NT2/D1 (cell line): ENCODE measurements around the gene KIF3A.
A peak's percentile ranks its signal among the peaks of the same experiment; 100 is the strongest.

Experiments used
- DNase-seq: peaks from one replicate; pipeline ENCODE4 v3.0.0-alpha.2; 2011; ENCODE audit warnings: low read depth, low spot score
- H3K27me3 ChIP-seq: 2 replicates; pipeline ENCODE4 v1.6.0; 2011; ENCODE audit warnings: mild to moderate bottlenecking; ENCODE audit not compliant: insufficient read length, insufficient read depth
- H3K36me3 ChIP-seq: 2 replicates; pipeline ENCODE4 v1.6.1; 2011; ENCODE audit warnings: mild to moderate bottlenecking, low read length, mixed read lengths; ENCODE audit not compliant: insufficient read depth, insufficient read length
- H3K4me1 ChIP-seq: 2 replicates; pipeline ENCODE4 v1.5.1; 2011; ENCODE audit not compliant: insufficient read depth, insufficient read length
- H3K4me3 ChIP-seq: 2 replicates; pipeline ENCODE4 v1.5.1; 2011; ENCODE audit warnings: low read depth; ENCODE audit not compliant: insufficient read length
- H3K9ac ChIP-seq: 2 replicates; pipeline ENCODE4 v1.6.0; 2011; ENCODE audit warnings: low read depth; ENCODE audit not compliant: insufficient read length
- H3K9me3 ChIP-seq: 2 replicates; pipeline ENCODE4 v1.5.1; 2011; ENCODE audit warnings: mild to moderate bottlenecking, low read length; ENCODE audit not compliant: insufficient read depth
- SUZ12 ChIP-seq: IDR thresholded peaks from 2 replicates; pipeline ENCODE4 v1.6.1; 2011; ENCODE audit not compliant: insufficient read length, insufficient read depth; ENCODE audit errors: extremely low read depth
- YY1 ChIP-seq: IDR thresholded peaks from 2 replicates; pipeline ENCODE4 v1.6.1; 2011; ENCODE audit not compliant: insufficient read length, insufficient read depth
- ZNF274 ChIP-seq: IDR thresholded peaks from 2 replicates; pipeline ENCODE4 v1.6.1; 2011; ENCODE audit warnings: mild to moderate bottlenecking, low read depth, low read length

KIF3A gene

GRCh38 chr5:132736853-132737833 lies at the start of gene KIF3A:
Gene KIF3A, minus strand, starts transcription at chr5:132737546. Its CDS starts 127 bp downstream, at chr5:132737419.
- TF ChIP-seq ZNF274 (no peak), SUZ12 (no peak), YY1 (no peak)
- Histone ChIP-seq H3K4me1 (no peaks in the 10 kb centered on the region), H3K36me3 (peaks cover 4% of the 10 kb centered on the region), H3K4me3 (peak within 1 kb of the TSS; percentile 69), H3K27me3 (peaks cover 9% of the 10 kb centered on the region), H3K9ac (peak within 1 kb of the TSS; percentile 80), H3K9me3 (no peaks in the 10 kb centered on the region; the same call in 1 of the 2 replicates)
- DNase-seq: peak; percentile 88

GRCh38 chr5:132787076-132787475 lies 49.7 kb upstream of the KIF3A start:
- DNase-seq: no peak
- Histone ChIP-seq H3K36me3 (no peaks in the 10 kb centered on the region), H3K27me3 (no peaks in the 10 kb centered on the region), H3K4me3 (no peak overlapping the region), H3K9me3 (no peaks in the 10 kb centered on the region), H3K4me1 (peaks cover 5% of the 10 kb centered on the region), H3K9ac (no peak overlapping the region)
- TF ChIP-seq SUZ12 (no peak), YY1 (no peak), ZNF274 (no peak)

DNA sequence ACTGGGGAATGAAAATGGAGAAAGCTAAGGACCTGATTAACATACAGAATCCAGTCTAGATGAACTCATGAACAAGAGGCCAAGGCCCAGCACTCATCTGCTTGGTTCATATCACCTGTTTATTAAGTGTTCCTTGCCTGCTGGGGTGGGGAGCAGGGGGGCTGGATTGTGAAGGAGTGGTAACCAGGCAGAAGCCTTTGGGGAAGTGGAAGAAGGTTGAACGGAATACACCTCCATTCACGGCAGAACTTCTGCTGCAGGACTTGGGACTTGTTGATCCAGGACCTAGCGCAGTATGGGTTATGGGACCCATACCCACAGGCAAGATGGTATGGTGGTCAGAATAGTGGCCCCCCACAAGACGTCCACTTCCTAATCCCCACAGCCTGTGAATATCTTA lies 48.5 kb upstream of the KIF3A start:
- Histone ChIP-seq H3K36me3 (no peaks in the 10 kb centered on the region), H3K27me3 (no peaks in the 10 kb centered on the region), H3K4me3 (no peak overlapping the region), H3K4me1 (peaks cover 5% of the 10 kb centered on the region), H3K9ac (no peak overlapping the region), H3K9me3 (no peaks in the 10 kb centered on the region)
- DNase-seq: no peak
- TF ChIP-seq YY1 (no peak), ZNF274 (no peak), SUZ12 (no peak)

GRCh38 chr5:132785365-132785764 lies 48.0 kb upstream of the KIF3A start:
- TF ChIP-seq YY1 (no peak), SUZ12 (no peak), ZNF274 (no peak)
- H3K36me3 ChIP-seq: no peaks in the 10 kb centered on the region
- no peak for DNase-seq

GRCh38 chr5:132782101-132782500 lies 44.8 kb upstream of the KIF3A start:
- Histone ChIP-seq H3K4me3 (no peak overlapping the region), H3K27me3 (peaks cover 21% of the 10 kb centered on the region), H3K36me3 (no peaks in the 10 kb centered on the region), H3K9ac (no peak overlapping the region), H3K9me3 (no peaks in the 10 kb centered on the region), H3K4me1 (no peaks in the 10 kb centered on the region)
- TF ChIP-seq YY1 (no peak), ZNF274 (no peak), SUZ12 (no peak)
- no peak for DNase-seq

More at GRCh38 chr5:132785365-132785764, 48.0 kb upstream of the KIF3A start:
- no peaks in the 10 kb centered on the region for H3K27me3 ChIP-seq
- H3K9ac ChIP-seq: no peak overlapping the region
- H3K4me1 ChIP-seq: peaks cover 5% of the 10 kb centered on the region
- no peak overlapping the region for H3K4me3 ChIP-seq
- H3K9me3 ChIP-seq: no peaks in the 10 kb centered on the region

GRCh38 chr5:132781029-132781428 lies 43.7 kb upstream of the KIF3A start:
- no peaks in the 10 kb centered on the region for H3K4me1 ChIP-seq
- H3K9ac ChIP-seq: no peak overlapping the region
- H3K9me3 ChIP-seq: no peaks in the 10 kb centered on the region
- TF ChIP-seq ZNF274 (no peak), SUZ12 (no peak), YY1 (no peak)
- peaks cover 28% of the 10 kb centered on the region for H3K27me3 ChIP-seq
- no peak for DNase-seq
- no peak overlapping the region for H3K4me3 ChIP-seq
- no peaks in the 10 kb centered on the region for H3K36me3 ChIP-seq

DNA sequence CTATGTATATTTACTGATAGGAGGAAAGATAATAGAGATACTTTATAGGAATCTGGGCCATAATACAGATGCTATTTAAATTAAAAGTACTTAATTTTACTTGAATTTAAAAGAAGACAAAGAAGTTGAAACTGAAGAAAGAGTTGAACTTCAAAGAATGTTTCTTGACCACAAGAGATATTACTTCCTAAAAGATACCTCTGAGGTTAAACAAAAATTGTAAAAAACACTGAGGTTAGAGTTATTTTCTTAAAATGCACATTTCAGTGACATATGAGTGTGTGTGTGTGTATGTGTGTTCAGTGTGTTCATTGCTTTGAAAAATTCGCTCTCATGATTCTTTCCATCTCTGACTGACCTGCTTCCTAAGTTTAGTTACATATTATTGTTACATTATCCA lies 43.2 kb upstream of the KIF3A start:
- TF ChIP-seq ZNF274 (no peak), SUZ12 (no peak), YY1 (no peak)
- Histone ChIP-seq H3K36me3 (no peaks in the 10 kb centered on the region), H3K4me1 (no peaks in the 10 kb centered on the region), H3K9ac (no peak overlapping the region), H3K27me3 (peaks cover 30% of the 10 kb centered on the region), H3K9me3 (no peaks in the 10 kb centered on the region), H3K4me3 (no peak overlapping the region)
- no peak for DNase-seq
